NCI-H1930 (cell line): ENCODE results near the gene ZNF761.
"Not testable (repeated sequence)": the region's sequence is repeated elsewhere in the genome, so short reads cannot be mapped to it uniquely, and the experiment has no call there.

Experiments used
- DNase-seq, 2 experiments: peaks; one replicate each; lab custom pipeline; 2025; lab: John Stamatoyannopoulos, UW

Gene ZNF761

GRCh38 chr19:53460131-53460721, 28.4 kb downstream of the ZNF761 start:
- not testable (repeated sequence) for DNase-seq

- no peak for DNase-seq
Observed at GRCh38 chr19:53461866-53462265, 30.1 kb downstream of the ZNF761 start.

DNA sequence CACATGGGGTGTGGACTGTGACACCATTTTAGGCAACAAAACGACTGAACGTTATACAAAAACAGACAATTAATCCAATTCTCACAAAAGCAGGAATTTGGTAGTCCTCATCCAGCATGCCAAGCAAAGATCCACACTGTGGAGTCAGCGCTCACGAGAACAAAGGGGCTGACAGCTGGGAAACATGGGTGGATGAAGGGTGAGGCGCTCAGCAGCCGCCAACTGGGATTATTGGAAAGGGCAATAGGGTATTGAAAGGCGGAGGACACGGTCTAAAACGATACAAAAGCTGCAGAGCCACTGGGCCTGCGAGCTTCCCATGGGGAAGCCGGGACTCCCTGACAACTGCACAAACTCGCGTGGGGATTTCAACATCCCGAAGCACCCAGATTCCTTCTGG, 31.1 kb downstream of the ZNF761 start:
- no peak for DNase-seq

DNA sequence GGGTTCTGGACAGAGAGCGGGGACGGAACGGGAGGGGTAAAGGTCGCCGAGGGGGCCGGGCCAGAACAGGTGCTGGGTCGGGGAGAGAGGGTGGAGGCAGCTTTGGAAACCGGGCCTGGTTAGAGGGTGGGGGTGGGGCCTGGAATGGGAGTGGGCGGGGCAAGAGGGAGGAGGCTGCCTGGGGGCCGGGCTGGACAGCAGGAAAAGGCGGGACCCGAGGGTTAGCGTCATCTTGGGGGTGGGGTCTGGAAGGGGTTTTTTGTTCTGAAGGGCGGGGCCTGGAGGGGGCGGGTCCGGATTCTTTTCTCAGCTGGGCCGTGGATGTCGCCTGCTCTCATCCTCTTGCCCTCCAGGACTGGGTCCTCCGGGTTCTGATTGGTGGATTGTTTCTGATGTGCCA, 31.5 kb downstream of the ZNF761 start:
- DNase-seq, result no peak

- peak in 1 of 2 experiments; percentile 52 for DNase-seq
Observed at GRCh38 chr19:53466726-53467484, 35.1 kb downstream of the ZNF761 start.

- DNase-seq, result peak; percentile 82 to 86
Observed at GRCh38 chr19:53467485-53468262, 35.9 kb downstream of the ZNF761 start, which contains the start of gene ZNF813. Gene ZNF813 (plus strand): TSS chr19:53467733. CDS start chr19:53483823, 16,090 bp downstream.

- not testable (repeated sequence) for DNase-seq
Observed at GRCh38 chr19:53468628-53469027, 36.8 kb downstream of the ZNF761 start.

DNA sequence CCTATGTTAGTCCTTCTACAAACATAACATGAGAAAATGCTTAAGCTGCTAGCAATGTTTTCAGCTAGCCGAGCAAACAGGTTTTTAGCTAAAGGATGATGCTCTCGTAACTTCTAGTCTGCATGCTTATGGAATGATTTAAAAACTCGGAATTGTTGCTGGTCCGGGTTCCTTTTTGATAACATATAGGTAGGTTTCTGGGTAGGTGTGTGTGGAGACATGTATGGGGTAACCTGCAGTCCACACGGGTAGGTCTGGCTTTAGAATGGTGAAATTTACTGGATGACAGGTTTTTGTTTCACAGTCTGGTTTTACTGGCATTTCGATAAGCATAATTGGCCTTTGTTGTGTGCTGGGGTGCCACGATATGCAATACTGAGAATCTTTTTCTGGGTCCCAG, 40.1 kb downstream of the ZNF761 start:
- no peak for DNase-seq

GRCh38 chr19:53474832-53475231, 43.0 kb downstream of the ZNF761 start:
- DNase-seq, result not testable (repeated sequence)

- DNase-seq, result not testable (repeated sequence)
Observed at GRCh38 chr19:53475470-53475869, 43.7 kb downstream of the ZNF761 start.

DNA sequence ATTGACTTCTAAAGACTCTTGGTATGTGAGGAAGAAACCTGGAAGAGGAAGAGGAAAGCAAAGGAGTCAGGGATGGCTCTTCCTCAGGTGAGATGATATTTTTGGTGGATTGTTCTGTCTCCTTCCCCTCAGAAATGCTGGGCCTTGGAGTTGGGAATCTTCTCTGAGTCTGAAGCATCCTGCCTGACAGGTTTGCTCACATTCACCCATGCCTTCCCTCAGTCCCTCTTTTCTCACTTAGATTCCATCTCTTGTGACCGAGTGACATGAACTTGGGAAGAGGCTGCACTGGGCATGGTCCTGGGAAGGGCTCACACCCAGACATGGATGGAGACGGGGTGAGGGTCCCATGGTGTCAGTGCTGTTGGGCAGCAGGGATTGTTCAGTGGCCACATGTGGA, 52.0 kb downstream of the ZNF761 start:
- not testable (repeated sequence) for DNase-seq

DNA sequence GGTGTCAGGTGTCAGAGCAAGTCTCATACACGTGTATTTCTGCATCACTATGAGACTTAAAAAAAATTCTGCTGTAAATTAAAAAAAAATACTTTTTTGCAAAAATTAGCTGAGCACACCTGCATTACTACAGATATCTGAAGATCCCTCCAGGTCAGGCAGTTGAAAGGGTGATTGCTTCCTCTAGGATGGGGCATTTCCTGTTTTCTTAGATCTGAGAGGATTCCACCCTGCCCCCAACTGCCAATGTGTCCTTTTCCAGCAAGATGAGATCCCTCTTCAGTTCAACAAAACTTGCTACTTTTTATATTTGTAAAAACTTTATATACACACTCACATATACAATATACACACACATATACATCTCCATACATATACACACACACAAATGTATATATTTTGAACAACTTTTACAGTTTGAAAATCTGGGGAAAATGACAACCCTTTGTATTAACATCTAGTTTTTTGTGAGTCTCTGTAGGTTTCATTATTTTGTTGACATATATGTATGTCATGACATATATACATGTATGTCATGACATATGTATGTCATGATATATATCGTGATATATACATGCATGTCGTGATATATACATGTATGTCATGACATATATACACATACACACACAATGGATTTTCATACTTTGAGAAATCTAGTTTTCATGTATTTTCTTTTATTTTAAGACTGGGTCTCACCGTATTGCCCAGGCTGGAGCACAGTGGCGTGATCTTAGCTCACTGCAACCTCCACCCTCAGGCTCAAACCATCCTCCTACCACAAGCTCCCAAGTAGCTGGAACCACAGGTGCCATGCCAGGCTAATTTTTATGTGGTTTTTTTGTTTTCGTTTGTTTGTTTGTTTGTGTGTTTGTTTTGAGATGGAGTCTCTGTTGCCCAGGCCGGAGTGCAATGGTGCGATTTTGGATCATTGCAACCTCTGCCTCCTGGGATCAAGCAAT, 53.5 kb downstream of the ZNF761 start:
- no peak for DNase-seq

GRCh38 chr19:53492153-53492552, 60.4 kb downstream of the ZNF761 start:
- DNase-seq, result no peak

DNA sequence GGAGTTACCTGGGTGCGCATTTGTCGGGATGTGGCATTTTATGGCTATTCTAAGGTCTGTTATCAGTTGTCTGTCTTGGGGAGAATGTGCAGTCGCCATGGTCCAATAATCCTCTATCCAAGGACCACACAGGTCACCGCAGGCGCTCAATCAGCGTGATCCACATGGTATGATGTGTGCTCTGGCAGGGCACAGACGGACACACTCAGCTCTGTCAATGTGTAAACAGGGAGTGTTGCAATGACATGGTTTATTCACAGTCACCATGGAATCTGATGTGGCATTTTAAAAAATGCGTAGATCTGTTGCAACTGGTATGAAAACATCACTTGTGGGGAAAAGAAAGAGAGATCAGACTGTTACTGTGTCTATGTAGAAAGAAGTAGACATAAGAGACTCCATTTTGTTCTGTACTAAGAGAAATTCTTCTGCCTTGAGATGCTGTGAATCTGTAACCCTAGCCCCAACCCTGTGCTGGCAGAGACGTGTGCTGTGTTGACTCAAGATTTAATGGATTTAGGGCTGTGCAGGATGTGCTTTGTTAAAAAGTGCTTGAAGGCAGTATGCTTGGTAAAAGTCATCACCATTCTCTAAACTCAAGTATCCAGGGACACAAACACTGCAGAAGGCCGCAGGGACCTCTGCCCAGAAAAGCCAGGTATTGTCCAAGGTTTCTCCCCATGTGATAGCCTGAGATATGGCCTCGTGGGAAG, 65.7 kb downstream of the ZNF761 start:
- DNase-seq, result not testable (repeated sequence)

GRCh38 chr19:53498024-53498395, 66.2 kb downstream of the ZNF761 start:
- DNase-seq, result not testable (repeated sequence)

DNA sequence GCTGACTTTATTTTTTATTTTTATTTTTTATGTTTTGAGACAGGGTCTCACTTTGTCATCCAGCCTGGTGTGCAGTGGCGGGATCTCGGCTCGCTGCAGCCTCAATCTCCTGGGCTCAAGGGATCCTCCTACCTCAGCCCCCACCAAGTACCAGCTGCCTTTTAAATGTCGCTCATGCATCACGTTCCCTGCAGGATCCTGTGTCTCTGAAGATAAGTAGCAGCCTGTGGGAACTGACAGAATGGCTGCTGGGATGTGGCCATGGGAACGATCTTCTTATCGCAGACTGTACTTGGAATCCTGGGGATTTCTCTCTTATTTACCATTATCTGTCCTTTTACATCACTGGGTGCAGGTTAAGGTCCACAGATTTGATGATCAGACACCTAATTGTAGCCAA, 71.4 kb downstream of the ZNF761 start:
- DNase-seq, result not testable (repeated sequence)

GRCh38 chr19:53503671-53504364, 72.0 kb downstream of the ZNF761 start:
- DNase-seq, result peak in 1 of 2 experiments; percentile 5

DNA sequence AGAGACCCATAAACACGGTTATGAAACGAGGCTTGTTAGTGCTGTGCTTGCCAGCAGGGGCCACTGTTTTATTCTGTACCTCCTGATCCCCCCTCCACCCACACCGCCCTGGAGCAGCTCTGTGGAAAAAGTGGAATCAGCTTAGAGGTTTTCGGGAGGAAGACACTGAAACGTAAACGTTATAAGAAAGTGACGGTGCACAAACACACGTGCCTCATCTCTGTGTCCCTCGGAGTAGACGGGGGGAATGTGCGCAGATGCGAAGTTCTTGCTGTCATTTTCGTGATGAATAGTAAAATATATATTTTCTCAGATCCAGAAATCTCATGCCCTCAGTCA, 72.5 kb downstream of the ZNF761 start:
- peak in 1 of 2 experiments; percentile 8 for DNase-seq

DNA sequence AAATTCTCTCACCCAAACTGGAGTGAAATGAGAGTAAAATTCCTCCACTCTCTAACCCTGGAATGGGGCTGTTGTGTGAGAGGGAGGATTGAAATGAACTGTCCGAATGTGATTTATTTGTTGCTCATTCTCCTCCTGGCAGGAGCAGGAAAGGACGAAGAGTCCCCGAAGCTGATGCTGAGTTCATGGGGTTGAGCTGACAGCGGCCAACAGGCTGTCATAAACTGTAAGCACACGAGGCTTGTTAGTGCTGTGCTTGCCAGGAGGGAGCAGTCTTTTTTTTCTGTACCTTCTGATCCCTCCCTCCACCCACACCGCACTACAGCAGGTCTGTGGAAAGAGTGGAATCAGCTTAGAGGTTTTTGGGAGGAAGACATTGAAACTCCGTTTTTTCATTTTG, 73.1 kb downstream of the ZNF761 start:
- no peak for DNase-seq

GRCh38 chr19:53506728-53507127, 74.9 kb downstream of the ZNF761 start:
- no peak for DNase-seq
